ENCODE measurements around the gene P2RY13.

DNA sequence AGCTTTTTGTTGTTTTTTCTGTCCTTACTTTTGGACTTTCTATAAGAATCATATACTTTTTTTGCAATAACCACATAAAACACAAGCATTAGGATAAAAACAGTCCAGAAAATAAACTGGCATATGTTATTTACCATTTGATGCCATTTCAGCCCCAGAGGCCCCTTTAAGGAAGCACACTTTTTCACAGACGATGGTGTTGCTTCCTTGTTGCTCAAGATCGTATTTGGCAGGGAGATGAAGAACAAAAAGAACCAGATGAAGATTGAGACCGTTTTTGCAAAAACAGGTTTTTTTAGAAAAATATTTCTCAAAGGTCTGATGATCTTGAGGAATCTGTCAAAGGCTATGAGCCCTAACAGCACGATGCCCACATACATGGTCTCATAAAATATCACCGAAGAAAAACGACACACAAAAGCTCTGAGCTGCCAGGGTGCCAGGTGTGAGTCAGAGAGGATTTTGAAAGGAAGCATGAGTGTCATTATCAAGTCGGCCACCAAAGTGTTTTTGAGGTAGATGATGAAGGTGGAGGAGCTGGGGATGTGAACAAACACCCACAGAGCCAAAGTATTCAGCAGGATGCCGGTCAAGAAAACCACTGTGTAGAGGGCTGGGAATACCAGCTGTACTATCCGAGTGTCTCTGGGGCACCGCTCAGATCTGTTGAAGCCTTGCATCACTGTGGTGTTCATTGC is 902 bp downstream of the P2RY13 start:
- TF ChIP-seq, protein P1, sequence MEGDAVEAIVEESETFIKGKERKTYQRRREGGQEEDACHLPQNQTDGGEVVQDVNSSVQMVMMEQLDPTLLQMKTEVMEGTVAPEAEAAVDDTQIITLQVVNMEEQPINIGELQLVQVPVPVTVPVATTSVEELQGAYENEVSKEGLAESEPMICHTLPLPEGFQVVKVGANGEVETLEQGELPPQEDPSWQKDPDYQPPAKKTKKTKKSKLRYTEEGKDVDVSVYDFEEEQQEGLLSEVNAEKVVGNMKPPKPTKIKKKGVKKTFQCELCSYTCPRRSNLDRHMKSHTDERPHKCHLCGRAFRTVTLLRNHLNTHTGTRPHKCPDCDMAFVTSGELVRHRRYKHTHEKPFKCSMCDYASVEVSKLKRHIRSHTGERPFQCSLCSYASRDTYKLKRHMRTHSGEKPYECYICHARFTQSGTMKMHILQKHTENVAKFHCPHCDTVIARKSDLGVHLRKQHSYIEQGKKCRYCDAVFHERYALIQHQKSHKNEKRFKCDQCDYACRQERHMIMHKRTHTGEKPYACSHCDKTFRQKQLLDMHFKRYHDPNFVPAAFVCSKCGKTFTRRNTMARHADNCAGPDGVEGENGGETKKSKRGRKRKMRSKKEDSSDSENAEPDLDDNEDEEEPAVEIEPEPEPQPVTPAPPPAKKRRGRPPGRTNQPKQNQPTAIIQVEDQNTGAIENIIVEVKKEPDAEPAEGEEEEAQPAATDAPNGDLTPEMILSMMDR (IDR thresholded peaks at IDR 0.05; ENCODE audit: poor library complexity) = no peak
- TF ChIP-seq EZH2 (IDR thresholded peaks at IDR 0.05; ENCODE audit: borderline replicate concordance) = no peak
